ENCODE data around the gene PLXDC2.

Gene PLXDC2

DNA sequence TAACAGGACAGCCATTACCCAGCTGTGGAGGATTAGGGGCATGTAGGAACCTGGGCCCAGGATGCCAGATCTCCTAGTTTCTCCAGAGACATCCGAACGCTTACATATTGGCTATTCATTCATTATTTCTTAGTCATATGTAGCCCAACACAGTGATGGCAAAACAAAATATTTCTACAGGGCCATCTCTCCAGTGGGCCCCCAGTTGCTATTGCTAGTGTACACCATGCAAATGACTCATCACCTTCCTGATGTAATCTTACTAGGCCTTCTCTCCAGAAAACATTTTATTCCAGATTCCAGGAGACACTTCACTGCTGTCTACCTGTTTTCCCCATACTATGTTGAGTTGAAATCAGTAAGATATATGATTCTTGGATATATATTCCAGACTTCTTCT, 201.7 kb downstream of the PLXDC2 start:
- Histone ChIP-seq H3K36me3 (no peaks in the 10 kb centered on the region), H3K9me3 (no peaks in the 10 kb centered on the region), H3K4me3 (no peak overlapping the region), H3K4me1 (peaks cover 0 to 50% (median 12%) of the 10 kb centered on the region in 4 donors), H3K27ac (no peak overlapping the region), H3K27me3 (no peaks in the 10 kb centered on the region)
- TF ChIP-seq, protein P1, sequence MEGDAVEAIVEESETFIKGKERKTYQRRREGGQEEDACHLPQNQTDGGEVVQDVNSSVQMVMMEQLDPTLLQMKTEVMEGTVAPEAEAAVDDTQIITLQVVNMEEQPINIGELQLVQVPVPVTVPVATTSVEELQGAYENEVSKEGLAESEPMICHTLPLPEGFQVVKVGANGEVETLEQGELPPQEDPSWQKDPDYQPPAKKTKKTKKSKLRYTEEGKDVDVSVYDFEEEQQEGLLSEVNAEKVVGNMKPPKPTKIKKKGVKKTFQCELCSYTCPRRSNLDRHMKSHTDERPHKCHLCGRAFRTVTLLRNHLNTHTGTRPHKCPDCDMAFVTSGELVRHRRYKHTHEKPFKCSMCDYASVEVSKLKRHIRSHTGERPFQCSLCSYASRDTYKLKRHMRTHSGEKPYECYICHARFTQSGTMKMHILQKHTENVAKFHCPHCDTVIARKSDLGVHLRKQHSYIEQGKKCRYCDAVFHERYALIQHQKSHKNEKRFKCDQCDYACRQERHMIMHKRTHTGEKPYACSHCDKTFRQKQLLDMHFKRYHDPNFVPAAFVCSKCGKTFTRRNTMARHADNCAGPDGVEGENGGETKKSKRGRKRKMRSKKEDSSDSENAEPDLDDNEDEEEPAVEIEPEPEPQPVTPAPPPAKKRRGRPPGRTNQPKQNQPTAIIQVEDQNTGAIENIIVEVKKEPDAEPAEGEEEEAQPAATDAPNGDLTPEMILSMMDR (IDR thresholded peaks at IDR 0.05) = no peak
- intact Hi-C loops (cut with DNase I; ENCODE audit: low total_unique reads) = no loop called here
- no peak for DNase-seq

DNA sequence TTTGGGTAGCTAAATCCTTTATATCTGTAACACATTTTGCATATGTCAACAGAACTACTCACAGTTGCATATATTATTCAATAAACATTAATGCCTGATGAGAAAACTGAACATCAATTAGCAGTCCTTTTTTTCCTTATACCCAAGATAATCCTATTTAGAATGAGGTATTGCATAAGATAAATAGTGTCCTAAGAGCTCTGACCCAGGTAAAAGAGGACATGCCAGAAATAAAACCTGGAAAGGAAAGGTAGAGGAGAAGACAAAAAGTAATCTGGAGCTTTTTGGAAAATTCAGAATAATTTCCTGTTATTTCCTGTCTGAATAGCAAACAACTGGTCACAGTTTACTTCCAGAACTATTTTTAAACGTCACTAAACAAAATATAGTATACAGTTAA, 204.4 kb downstream of the PLXDC2 start:
- no peak for DNase-seq
- H3K36me3 ChIP-seq = no peaks in the 10 kb centered on the region
- TF ChIP-seq, protein P1 (IDR thresholded peaks at IDR 0.05) = no peak
- no peaks in the 10 kb centered on the region for H3K27me3 ChIP-seq
- no peak overlapping the region for H3K4me3 ChIP-seq
- peaks cover 0 to 38% (median 12%) of the 10 kb centered on the region in 4 donors for H3K4me1 ChIP-seq
- no peak overlapping the region for H3K27ac ChIP-seq
- intact Hi-C loops (cut with DNase I; ENCODE audit: low total_unique reads) = no loop called here
- no peaks in the 10 kb centered on the region for H3K9me3 ChIP-seq

DNA sequence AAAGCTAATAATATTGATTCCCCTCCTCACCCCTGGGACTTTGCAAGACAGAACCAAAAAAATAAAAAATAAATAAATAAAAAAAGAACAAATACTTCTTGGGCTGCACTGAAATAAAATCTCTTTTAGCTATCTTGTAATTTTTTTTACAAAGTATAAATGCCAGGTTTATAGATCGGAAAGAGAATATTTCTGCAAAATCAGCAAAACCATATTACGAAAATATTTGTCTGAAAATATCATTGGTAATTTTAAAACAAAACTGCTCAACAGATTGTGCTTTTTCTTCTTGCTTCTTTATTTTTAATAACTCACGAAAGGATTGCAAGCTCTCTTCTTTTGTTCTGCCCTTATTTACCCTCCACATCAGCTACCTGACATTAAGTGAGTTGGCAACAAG, 213.3 kb downstream of the PLXDC2 start:
- intact Hi-C loops (cut with DNase I; ENCODE audit: low total_unique reads) = no loop called here
- no peaks in the 10 kb centered on the region for H3K36me3 ChIP-seq
- DNase-seq = no peak
- no peaks in the 10 kb centered on the region for H3K27me3 ChIP-seq
- no peaks in the 10 kb centered on the region for H3K9me3 ChIP-seq
- peaks cover 0 to 44% (median 8%) of the 10 kb centered on the region in 4 donors for H3K4me1 ChIP-seq
- no peak overlapping the region for H3K27ac ChIP-seq
- TF ChIP-seq, protein P1 (IDR thresholded peaks at IDR 0.05) = no peak
- H3K4me3 ChIP-seq = no peak overlapping the region

DNA sequence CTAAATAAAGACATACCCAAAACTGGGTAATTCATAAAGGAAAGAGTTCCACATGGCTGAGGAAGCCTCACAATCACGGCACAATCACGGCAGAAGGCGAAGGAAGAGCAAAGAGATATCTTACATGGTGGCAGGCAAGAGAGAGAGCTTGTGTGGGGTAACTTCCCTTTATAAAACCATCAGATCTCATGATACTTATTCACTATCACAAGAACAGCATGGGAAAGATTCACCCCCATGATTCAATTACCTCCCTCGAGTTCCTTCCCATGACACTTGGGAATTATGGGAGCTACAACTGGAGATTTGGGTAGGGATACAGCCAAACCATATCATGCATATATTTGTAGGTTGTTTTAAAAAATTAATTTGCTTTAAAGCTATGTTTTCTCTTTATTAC, 217.2 kb downstream of the PLXDC2 start:
- TF ChIP-seq, protein P1 (IDR thresholded peaks at IDR 0.05) = no peak
- H3K4me3 ChIP-seq = no peak overlapping the region
- no peaks in the 10 kb centered on the region for H3K9me3 ChIP-seq
- no peaks in the 10 kb centered on the region for H3K36me3 ChIP-seq
- H3K4me1 ChIP-seq = peaks cover 0 to 48% (median 8%) of the 10 kb centered on the region in 4 donors
- DNase-seq = no peak
- intact Hi-C loops (cut with DNase I; ENCODE audit: low total_unique reads) = no loop called here
- H3K27ac ChIP-seq = no peak overlapping the region
- no peaks in the 10 kb centered on the region for H3K27me3 ChIP-seq

DNA sequence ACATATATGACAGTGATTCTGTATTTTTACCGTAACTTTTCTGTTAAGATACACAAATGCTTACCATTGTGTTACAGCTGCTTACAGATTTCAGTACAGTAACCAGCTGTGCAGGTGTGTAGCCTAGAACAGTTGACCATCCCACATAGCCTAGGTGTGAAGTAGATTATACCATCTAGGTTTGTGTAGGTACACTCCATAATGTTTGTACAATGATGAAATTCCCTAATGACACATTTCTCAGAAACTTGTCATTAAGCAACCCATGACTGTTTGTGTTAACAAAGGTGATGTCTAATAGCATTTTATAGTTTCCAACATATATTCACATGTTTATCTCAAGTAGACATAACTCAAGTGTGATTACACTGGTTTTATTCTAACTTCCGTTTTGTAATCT, 218.5 kb downstream of the PLXDC2 start:
- intact Hi-C loops (cut with DNase I; ENCODE audit: low total_unique reads) = no loop called here
- Histone ChIP-seq H3K4me1 (peaks cover 0 to 38% (median 6%) of the 10 kb centered on the region in 4 donors), H3K36me3 (no peaks in the 10 kb centered on the region), H3K27ac (no peak overlapping the region), H3K4me3 (no peak overlapping the region), H3K27me3 (no peaks in the 10 kb centered on the region), H3K9me3 (no peaks in the 10 kb centered on the region)
- DNase-seq = no peak
- TF ChIP-seq, protein P1 (IDR thresholded peaks at IDR 0.05) = no peak

DNA sequence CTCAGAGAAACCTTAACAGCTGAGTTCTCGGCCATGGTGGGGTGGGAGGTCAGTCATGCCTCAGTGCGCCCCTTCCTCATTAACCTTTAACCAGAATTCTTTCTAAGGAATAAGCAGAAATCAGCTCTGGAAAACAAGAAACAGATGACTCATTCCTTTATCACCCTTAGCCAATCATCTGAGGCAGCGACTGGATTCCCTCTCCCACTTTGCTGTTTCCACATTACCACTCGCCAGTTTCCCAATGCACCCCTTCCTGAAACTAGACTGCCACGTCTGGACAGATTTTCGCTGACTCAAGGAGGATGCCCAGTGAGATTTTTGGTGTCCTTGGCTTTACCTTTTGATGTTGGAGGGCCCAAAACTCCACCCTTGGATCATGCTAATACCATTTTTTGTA, 223.8 kb downstream of the PLXDC2 start:
- TF ChIP-seq, protein P1 (IDR thresholded peaks at IDR 0.05) = no peak
- no peaks in the 10 kb centered on the region for H3K27me3 ChIP-seq
- peak in 1 of 2 donors; percentile 35 for DNase-seq
- H3K36me3 ChIP-seq = no peaks in the 10 kb centered on the region
- H3K27ac ChIP-seq = no peak overlapping the region
- no peak overlapping the region for H3K4me3 ChIP-seq
- H3K9me3 ChIP-seq = no peaks in the 10 kb centered on the region
- H3K4me1 ChIP-seq = peaks cover 0 to 26% (median 3%) of the 10 kb centered on the region in 4 donors
- intact Hi-C loops (cut with DNase I; ENCODE audit: low total_unique reads) = no loop called here

All from tibial artery (tissue), 4 donors.